Fibroblast of skin of right quadriceps (primary cell): ENCODE data around the gene MRPL40.

Source experiments
- DNase-seq: peaks from one replicate; pipeline ENCODE4 v3.0.0-alpha.2; 2013

Gene MRPL40

DNA sequence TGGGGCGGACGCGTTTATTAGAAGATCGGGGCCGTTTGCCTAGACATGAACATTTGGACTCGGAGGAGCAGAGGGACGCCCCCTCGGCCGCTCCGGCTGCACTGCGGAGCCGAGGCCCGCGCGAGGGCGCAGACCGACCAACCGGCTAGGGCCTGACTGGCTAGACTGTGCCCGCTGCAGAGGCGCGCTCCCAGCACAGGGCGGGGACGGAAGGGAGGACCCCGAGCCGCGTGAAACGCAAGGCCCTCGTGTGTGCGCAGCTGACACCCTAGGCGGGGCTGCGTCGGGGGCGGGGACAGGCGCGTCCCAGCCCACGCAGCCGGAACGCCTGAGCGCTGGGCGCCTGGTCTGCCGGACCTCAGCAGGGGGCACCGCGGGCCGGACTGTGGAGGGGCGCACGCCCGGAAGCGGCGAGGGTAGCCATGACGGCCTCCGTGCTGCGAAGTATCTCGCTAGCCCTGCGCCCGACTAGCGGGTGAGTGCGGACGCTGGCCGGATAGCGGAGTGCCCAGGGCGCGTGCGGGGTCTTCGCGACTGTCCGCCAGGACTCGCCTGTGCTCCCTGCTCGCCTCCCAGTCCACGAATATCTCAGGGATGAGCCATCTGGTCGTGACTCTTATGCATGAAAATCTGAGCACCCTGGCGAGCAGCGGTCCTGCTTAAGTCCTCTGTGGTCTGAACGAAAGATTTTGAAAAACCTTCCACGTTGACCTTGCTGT, at the start of gene MRPL40:
Gene MRPL40, plus strand, starts transcription at position 413 of the 719 bp plus-strand sequence. Its CDS starts 10 bp downstream, at position 423.
- peak; percentile 93 for DNase-seq

- DNase-seq, result no peak
These were observed 49.1 kb upstream of the MRPL40 start for GRCh38 chr22:19383292-19383691.

GRCh38 chr22:19385221-19385906, 47.0 kb upstream of the MRPL40 start:
- DNase-seq, result no peak

DNA sequence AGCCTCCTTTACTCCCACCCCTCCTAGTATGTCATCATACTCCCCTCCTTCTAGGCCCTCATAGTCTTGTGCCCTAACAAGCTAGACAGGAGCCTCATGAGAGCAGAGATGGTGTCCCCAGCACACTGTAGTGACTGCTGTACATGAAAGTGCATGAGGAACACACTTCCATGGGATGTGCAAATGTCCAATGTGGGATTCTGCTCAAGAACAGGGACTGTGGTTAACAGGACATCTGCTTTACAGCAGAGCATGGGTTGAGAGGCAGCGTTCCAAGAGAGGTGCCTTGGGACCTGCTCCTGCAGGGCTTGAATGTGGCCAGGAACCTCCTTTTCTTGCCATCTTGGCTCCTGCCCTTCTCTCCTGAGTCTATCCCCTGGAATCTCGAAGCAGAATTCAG, 46.1 kb upstream of the MRPL40 start:
- DNase-seq, result no peak

DNA sequence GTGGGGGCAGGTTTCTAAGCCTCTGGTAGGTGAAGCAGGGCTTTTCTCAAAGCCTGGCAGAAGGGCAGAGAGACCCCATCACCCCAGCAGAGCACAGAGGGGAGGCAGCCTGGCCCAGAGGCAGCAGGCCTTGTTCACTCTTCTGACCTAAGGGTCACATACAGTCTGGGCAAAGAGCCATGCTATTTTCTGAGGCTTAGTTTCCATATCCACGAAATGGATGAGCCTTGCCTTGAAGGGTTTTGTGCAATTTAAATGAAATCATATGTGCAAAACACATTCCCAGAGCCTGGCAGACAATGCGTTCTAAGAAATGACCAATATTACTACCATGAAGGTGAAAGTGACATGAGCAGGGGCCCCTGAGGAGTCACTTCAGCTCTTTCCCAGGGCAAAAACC, 45.3 kb upstream of the MRPL40 start:
- DNase-seq, result no peak

DNA sequence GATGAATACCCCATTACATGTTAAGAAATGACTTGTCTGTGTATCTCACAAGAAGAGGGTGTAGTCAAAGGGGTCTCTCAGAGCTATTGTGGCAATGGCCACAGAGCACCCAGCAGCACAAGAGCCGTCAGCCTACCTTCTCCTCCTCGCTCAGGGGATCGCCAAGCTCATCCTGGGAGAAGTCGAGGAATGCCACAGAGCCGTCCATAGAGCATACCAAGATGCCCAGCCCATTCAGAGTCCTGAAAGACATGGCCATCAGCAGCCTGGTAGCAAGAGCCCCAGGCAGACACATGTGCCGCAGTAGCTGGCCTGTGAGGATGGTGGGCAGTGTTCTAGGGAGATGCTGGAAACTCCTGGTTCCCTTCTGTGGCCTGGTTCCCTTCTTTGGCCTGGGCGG, 44.8 kb upstream of the MRPL40 start:
- no peak for DNase-seq

DNA sequence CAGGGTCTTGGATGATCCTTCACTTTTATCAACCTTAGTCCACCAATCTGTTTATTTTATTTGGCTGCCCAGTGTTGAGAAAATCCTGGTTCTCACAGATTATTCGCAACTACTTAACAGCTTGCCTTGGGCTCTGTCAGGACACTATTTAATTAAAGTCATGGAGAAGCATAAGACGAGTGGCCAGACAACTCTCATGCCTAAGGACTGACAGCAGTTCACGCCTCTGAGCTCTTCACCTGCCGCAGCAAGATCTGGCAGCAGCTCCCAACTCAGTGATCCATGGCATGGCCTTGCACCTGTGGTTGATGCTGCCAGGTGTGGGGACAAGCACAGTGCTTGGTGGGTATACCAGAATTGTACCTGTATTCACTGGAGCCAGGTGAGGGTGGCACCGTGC, 38.6 kb upstream of the MRPL40 start:
- no peak for DNase-seq

DNA sequence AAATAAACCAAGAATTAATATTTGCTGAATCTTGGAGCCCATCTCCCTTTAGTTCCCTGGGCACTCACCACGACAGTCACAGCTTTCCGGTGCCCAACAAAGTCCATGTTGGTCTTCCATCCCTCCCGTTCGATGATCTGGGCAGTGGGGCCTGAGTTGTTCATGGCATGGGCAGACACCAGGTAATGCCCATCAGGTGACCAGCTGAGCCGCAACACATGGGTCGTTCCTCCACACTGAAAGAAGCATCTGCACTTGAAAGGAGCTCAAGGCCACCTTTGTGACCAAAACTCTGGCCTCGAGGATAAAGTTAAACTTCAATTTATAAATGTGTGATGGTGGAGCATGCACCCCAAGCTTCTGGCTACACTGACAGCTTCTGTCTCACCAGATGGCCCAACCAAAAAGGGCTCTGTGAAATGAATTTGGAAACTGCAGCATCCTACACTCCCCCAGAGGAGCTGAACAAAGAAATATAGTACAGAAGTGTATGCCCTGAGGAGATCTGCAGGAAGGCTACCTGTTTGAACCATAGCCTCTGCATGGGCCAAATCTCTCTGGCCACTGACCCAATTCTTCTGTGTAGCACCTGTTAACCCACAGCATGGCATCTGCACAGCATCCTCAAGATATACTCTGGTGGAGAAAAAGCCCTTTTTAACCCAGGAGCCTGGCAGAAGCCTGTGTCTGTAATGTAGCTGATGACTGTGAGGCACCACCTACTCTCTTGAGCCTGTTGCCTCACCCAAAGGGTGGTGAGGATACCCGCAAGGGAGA, 37.9 kb upstream of the MRPL40 start:
- DNase-seq, result no peak

DNA sequence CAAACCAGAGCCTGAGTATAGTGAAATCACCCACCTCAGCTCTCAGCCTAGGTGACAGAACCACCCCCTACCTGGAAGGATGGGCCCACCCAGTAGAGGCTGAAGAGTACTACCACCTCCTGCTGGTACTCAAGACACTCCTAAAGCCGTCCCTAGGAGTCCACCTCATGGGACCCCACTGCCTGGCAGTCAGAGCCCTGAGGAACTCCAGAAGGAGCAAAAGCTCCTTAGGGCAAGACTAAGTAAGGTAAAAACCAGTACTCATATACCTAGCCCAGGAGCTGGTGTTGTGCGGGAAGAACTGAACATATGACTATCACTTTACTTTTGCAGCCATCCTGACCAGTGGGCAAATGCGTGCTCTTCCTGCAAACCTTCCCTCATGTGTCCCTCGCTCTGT, 37.1 kb upstream of the MRPL40 start:
- no peak for DNase-seq

GRCh38 chr22:19396561-19396933, 35.8 kb upstream of the MRPL40 start:
- DNase-seq, result no peak

DNA sequence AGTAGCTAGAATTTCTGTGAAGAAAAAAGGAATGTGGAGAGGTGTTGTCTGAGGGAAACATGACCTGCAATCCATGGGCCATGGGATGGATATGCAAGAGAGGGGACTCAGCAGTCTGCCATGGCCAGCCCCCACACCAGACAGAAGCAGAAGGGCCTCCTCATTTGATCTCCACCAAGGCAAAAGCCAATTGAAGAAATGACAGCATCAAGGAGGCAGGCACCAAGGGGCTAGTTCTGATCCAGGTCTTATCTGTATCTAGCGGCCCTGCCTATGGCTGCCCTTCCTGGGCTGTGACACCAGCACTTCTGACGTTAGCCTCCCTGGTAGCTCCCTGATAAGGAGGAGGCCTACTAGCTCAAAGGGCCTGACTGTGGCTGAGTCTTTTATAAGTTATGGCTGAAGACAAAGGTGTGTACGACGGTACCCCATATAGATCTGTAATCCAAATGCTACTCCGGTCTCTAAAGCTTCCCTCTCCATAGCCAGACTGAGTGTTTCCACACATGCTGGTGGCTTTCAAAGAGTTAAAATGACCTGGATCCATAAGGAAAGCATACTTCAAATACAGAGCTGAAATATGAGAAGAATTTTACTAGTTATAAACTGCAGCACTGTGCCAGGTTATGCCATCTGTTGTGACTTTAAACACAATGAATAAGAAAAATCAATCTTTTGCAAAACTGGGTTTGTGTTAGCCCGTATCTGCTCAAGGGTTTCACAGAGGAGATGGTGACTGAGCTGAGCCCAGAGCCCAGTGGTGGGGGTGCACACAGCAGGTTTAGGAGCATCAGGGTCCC, 35.2 kb upstream of the MRPL40 start:
- DNase-seq, result no peak

DNA sequence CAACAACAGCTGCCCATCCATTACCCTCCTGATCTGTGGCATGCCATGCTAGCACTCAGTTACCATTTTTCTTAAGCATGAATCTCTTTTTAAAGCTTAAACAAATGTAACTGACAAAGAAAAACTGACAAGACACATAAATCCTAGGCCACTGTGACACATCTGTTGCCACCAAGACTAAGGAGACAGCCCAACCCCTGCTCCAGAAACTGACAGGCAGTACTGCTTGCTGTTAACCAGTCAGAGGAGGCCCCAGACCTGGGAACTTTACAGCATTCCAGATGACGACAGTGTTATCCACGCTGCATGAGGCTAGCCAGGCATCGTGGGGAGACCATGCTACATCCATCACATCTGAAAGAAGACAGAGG, 34.6 kb upstream of the MRPL40 start:
- no peak for DNase-seq

DNA sequence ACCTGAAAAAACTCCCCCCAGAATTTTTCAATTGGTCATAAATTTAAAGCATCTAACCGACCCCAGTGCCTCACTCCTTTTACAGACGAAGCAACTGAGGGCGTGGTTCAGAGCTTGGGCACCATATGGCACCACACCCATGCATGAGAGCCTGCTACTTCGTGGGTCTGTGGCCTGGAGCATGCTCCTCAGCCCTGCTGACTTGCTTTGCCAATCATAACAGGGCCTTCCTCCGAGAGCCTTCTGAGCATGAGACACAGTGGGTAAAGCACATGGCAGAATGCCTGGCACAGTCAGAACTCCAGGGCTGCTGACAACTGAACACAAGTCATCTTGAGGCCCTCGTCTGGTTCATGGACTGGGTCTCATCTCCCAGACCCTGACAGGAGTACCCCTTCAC, 34.1 kb upstream of the MRPL40 start:
- DNase-seq, result no peak

GRCh38 chr22:19398652-19399051, 33.7 kb upstream of the MRPL40 start:
- DNase-seq, result no peak

DNA sequence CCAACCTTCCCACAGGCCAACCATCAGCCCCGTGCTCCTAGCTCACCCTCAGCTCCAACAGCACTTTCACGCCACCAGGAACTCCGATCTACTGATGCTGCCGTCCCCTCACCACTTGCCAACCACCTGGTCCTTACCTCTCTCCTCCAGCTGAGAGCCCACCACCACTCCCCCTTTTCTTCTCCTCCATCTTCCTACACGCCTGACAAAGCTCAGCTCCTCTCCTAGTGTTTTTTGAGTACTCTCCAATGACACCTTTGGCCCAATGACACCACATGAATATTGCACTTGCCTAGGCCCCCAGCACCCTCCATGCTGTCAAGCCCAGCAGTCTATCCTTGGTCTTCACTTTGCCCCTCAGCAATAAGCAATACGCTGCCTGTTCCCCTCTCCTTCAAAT, 31.5 kb upstream of the MRPL40 start:
- DNase-seq, result no peak

DNA sequence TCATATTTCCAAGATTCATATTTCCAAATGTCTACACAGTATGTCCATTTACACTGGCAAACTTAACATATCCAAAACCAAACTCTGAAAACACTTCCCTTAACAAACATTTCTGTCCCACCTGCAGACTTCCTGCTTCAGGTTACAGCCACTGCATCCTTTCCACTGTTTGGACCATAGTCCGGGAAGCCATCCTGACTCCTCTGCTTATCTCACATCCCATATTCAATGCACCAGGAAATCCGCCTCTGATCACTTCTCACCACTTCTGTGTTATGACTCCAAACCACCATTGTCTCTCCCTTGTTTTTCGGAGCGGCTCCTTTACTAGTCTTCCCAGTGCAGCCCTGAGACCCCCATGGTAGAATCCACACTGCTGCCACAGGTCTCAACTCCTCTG, 30.9 kb upstream of the MRPL40 start:
- no peak for DNase-seq

DNA sequence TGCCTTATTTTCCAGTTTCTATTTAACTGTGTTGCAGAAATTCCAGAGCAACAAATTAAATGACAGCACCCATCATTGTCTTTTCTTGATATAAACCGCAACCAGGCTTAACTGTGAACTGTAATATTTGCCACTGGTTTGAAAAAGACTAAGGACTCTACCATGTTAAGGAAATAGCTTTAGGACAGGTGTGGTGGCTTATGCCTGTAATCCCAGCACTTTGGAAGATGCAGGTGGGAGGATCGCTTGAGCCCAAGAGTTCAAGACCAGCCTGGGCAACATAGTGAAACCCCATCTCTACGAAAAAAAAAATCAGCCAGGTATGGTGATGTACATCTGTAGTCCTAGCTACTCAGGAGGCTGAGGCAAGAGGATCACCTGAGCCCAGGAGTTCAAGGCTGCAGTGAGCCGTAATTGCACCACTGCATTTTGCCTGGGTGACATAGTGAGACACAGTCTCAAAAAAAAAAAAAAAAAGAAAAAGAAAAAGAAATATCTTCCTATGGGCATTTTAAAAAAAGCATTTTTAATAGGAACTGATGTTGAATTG, 29.6 kb upstream of the MRPL40 start:
- no peak for DNase-seq

GRCh38 chr22:19404676-19405075, 27.7 kb upstream of the MRPL40 start:
- DNase-seq, result no peak

DNA sequence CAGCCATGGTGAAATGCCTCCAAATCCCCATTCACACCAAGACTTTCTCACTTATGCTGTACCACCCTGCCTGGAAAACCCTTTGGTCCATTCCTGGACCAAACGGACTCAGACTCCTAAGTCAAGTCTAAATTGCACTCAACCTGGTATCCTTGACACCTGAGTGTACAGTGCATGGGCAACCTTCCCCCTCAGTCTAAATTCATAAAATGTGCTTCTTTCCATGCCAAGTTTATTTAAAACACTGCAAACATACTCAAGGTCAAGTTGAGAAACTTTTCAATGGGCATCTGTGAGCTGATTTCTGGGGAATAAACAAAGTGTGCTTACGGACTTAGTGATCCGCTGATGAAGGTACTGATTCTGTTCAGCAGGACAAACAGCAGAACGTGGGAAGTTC, 27.2 kb upstream of the MRPL40 start:
- DNase-seq, result no peak

GRCh38 chr22:19405652-19406051, 26.7 kb upstream of the MRPL40 start:
- no peak for DNase-seq

GRCh38 chr22:19406281-19406811, 26.0 kb upstream of the MRPL40 start:
- no peak for DNase-seq

DNA sequence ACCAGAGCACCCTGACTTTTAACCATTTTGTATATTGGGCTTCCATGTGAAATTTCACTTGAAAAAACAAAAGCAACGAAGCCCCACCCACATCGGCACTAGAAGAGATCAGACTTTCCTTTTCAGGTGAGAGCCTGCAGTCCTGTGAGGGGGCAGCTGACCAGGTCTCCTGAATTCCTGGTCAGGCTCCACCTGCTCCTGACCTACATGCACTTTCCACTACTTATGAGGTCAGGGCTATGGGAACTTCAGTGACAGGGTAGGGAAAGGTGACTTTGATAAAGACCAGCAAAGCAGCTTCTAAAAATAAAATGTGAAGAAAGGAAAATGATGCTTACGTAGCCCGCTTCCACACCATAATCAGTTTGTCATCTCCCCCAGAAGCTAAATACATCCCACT, 25.5 kb upstream of the MRPL40 start:
- DNase-seq, result no peak
